RWPE2 (cell line): ENCODE results near the gene SIK3.
A peak's percentile ranks its signal among the peaks of the same experiment; 100 is the strongest.

ENCODE experiments used
- ATAC-seq: fragments of 200-7000 bp; cut with Tn5 transposase; 3 replicates; pipeline ENCODE4 v1.9.1; 2021; ENCODE audit warnings: low read depth
- DNase-seq: peaks from one replicate; pipeline ENCODE4 v3.0.0-alpha.2; 2020; ENCODE audit warnings: low spot score
- H3K27ac ChIP-seq: fragments of 450-650 bp; 2 replicates; pipeline ENCODE4 v1.5.1; 2017; ENCODE audit warnings: mild to moderate bottlenecking; ENCODE audit not compliant: poor library complexity, severe bottlenecking
- H3K27me3 ChIP-seq: fragments of 250-450 bp; sonication (Bioruptor Pico); 2 replicates; pipeline ENCODE4 v1.5.1; 2021; ENCODE audit warnings: mild to moderate bottlenecking, moderate library complexity; ENCODE audit not compliant: insufficient read depth, poor library complexity, severe bottlenecking
- H3K36me3 ChIP-seq: fragments of 250-450 bp; sonication (Bioruptor Pico); 2 replicates; pipeline ENCODE4 v1.5.1; 2020; ENCODE audit warnings: low read depth, mild to moderate bottlenecking, moderate library complexity
- H3K4me1 ChIP-seq: fragments of 250-450 bp; sonication (Bioruptor Pico); 2 replicates; pipeline ENCODE4 v1.5.1; 2021; ENCODE audit warnings: mild to moderate bottlenecking, moderate library complexity; ENCODE audit not compliant: insufficient read depth, poor library complexity, severe bottlenecking
- H3K4me3 ChIP-seq: fragments of 250-450 bp; sonication (Bioruptor Pico); 2 replicates; pipeline ENCODE4 v1.5.1; 2021; ENCODE audit warnings: mild to moderate bottlenecking, moderate library complexity; ENCODE audit not compliant: severe bottlenecking
- H3K9me3 ChIP-seq: fragments of 250-450 bp; sonication (Bioruptor Pico); 2 replicates; pipeline ENCODE4 v1.5.1; 2021; ENCODE audit warnings: mild to moderate bottlenecking, moderate library complexity; ENCODE audit not compliant: severe bottlenecking
- TF ChIP-seq, protein P1 (sequence below): fragments of 450-650 bp; IDR thresholded peaks from one replicate; pipeline ENCODE4 v1.5.1; 2017; ENCODE audit warnings: mild to moderate bottlenecking, moderate library complexity; ENCODE audit not compliant: poor library complexity, severe bottlenecking

Gene SIK3

GRCh38 chr11:116852261-116853031 is 245.8 kb downstream of the SIK3 start:
- no peaks in the 10 kb centered on the region for H3K9me3 ChIP-seq
- no peaks in the 10 kb centered on the region for H3K27me3 ChIP-seq
- peak overlapping the region; percentile 76 for H3K27ac ChIP-seq
- H3K4me1 ChIP-seq = peaks cover 23% of the 10 kb centered on the region
- TF ChIP-seq, protein P1, sequence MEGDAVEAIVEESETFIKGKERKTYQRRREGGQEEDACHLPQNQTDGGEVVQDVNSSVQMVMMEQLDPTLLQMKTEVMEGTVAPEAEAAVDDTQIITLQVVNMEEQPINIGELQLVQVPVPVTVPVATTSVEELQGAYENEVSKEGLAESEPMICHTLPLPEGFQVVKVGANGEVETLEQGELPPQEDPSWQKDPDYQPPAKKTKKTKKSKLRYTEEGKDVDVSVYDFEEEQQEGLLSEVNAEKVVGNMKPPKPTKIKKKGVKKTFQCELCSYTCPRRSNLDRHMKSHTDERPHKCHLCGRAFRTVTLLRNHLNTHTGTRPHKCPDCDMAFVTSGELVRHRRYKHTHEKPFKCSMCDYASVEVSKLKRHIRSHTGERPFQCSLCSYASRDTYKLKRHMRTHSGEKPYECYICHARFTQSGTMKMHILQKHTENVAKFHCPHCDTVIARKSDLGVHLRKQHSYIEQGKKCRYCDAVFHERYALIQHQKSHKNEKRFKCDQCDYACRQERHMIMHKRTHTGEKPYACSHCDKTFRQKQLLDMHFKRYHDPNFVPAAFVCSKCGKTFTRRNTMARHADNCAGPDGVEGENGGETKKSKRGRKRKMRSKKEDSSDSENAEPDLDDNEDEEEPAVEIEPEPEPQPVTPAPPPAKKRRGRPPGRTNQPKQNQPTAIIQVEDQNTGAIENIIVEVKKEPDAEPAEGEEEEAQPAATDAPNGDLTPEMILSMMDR = no peak
- DNase-seq = no peak
- peak; percentile 43 for ATAC-seq
- peaks cover 14% of the 10 kb centered on the region for H3K36me3 ChIP-seq
- H3K4me3 ChIP-seq = no peak overlapping the region

- H3K27me3 ChIP-seq = no peaks in the 10 kb centered on the region
- ATAC-seq = no peak
- no peak for DNase-seq
- no peak overlapping the region for H3K4me3 ChIP-seq
- TF ChIP-seq, protein P1 = no peak
- H3K27ac ChIP-seq = peak overlapping the region; percentile 76
- H3K36me3 ChIP-seq = peaks cover 22% of the 10 kb centered on the region
- peaks cover 23% of the 10 kb centered on the region for H3K4me1 ChIP-seq
- no peaks in the 10 kb centered on the region for H3K9me3 ChIP-seq
Observed at GRCh38 chr11:116851626-116852025, 246.6 kb downstream of the SIK3 start.

GRCh38 chr11:116849486-116849885 is 248.7 kb downstream of the SIK3 start:
- peaks cover 30% of the 10 kb centered on the region for H3K36me3 ChIP-seq
- peaks cover 23% of the 10 kb centered on the region for H3K4me1 ChIP-seq
- ATAC-seq (no peak), DNase-seq (no peak)
- H3K27ac ChIP-seq = no peak overlapping the region
- TF ChIP-seq, protein P1 = no peak
- no peak overlapping the region for H3K4me3 ChIP-seq
- H3K27me3 ChIP-seq = no peaks in the 10 kb centered on the region
- H3K9me3 ChIP-seq = no peaks in the 10 kb centered on the region

- H3K27me3 ChIP-seq = no peaks in the 10 kb centered on the region
- no peak for DNase-seq
- H3K36me3 ChIP-seq = peaks cover 30% of the 10 kb centered on the region
- H3K9me3 ChIP-seq = no peaks in the 10 kb centered on the region
- TF ChIP-seq, protein P1 = no peak
- H3K4me1 ChIP-seq = peaks cover 19% of the 10 kb centered on the region
- no peak for ATAC-seq
- no peak overlapping the region for H3K4me3 ChIP-seq
- H3K27ac ChIP-seq = no peak overlapping the region
Observed at GRCh38 chr11:116849060-116849459, 249.2 kb downstream of the SIK3 start.

GRCh38 chr11:116847612-116848011 is 250.6 kb downstream of the SIK3 start:
- Histone ChIP-seq H3K27ac (no peak overlapping the region), H3K9me3 (no peaks in the 10 kb centered on the region), H3K36me3 (peaks cover 30% of the 10 kb centered on the region), H3K4me1 (peaks cover 5% of the 10 kb centered on the region), H3K27me3 (no peaks in the 10 kb centered on the region), H3K4me3 (no peak overlapping the region)
- DNase-seq (no peak), ATAC-seq (no peak)
- TF ChIP-seq, protein P1 = no peak
